Epidermal melanocyte (primary cell): ENCODE results near the gene GP1BB.
"Not testable (repeated sequence)": the region's sequence is repeated elsewhere in the genome, so short reads cannot be mapped to it uniquely, and the experiment has no call there.

Experiments used
- DNase-seq: peaks from one replicate; pipeline ENCODE4 v3.0.0; 2011; ENCODE audit warnings: low spot score; ENCODE audit not compliant: insufficient read length

The GP1BB gene

DNA sequence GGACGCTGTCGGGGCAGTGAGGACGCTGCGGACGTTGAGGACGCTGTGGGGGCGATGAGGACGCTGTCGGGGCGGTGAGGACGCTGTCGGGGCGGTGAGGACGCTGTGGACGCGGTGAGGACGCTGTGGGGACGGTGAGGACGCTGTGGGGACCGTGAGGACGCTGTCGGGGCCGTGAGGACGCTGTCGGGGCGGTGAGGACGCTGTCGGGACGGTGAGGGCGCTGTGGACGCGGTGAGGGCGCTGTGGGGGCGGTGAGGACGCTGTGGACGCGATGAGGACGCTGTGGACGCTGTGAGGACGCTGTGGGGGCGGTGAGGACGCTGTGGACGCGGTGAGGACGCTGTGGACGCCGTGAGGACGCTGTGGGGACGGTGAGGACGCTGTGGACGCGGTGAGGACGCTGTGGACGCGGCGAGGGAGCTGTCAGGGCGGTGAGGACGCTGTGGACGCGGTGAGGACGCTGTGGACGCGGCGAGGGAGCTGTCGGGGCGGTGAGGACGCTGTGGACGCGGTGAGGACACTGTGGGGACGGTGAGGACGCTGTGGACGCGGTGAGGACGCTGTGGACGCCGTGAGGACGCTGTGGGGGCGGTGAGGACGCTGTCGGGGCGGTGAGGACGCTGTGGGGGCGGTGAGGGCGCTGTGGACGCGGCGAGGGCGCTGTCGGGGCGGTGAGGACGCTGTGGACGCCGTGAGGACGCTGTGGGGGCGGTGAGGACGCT lies 2.9 kb downstream of the GP1BB start:
- not testable (repeated sequence) for DNase-seq

DNA sequence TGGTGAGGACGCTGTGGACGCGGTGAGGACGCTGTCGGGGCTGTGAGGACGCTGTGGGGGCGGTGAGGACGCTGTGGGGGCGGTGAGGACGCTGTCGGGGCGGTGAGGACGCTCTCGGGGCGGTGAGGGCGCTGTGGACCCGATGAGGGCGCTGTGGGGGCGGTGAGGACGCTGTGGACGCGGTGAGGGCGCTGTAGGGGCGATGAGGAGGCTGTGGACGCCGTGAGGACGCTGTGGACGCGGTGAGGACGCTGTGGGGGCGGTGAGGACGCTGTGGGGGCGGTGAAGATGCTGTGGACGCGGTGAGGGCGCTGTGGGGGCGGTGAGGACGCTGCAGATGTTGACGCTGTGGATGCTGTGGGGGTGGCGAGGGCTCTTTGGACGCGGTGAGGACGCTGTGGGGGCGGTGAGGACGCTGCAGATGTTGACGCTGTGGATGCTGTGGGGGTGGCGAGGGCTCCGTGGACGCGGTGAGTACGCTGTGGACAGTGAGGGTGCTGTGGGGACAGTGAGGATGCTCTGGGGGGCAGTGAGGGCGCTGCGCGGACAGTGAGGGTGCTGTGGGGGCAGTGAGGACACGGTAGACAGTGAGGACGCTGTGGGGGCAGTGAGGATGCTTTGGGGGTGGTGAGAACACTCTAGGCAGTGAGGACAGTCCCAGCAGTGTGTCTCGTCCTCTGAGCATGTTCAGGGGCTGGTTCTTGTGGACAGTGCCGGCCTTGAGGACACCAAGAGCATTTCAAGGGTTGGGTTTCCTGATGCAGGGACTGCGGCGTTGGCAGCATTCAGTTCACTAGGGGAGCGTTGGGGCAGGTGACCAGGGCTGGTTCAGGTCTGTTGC lies 4.2 kb downstream of the GP1BB start:
- DNase-seq: no peak

DNA sequence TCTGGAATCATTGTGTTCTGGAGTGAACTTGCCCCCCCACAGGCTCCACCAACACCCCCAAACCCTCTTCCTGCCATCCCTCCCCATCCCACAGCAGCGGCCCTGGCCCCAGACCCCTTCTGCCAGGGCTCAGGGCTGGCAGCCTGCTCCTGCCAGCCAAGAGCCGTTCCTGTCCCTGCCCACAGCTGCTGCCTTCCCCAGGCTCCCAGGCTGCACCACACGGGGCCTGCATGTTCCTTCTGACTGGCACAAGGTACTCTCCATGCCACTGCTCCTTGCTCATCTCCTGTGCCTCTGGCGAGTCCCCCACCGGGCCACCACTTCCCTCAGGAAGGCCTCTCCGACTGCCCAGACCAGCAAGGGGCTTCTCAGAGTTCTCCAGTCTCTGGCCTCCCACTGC lies 4.9 kb downstream of the GP1BB start:
- DNase-seq: no peak

DNA sequence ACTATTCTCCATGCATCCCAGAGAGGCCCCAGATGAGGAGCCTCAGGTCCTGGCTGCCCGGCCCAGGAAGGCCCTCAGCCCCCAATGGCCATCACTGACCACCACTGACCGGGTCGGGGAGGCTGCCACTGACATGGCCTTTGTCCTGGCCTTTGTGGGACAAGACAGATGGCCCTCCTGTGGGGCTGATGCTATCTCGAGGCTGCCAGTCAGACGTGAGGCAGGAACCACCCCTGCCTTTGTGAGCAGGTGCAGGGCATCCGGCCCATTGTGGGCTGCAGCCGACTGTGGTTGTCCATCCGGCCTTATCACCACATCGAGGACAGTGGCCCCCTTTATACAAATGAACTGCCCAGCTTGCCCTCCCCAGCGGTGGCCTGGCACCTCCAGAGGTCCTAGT lies 5.5 kb downstream of the GP1BB start:
- DNase-seq: no peak

DNA sequence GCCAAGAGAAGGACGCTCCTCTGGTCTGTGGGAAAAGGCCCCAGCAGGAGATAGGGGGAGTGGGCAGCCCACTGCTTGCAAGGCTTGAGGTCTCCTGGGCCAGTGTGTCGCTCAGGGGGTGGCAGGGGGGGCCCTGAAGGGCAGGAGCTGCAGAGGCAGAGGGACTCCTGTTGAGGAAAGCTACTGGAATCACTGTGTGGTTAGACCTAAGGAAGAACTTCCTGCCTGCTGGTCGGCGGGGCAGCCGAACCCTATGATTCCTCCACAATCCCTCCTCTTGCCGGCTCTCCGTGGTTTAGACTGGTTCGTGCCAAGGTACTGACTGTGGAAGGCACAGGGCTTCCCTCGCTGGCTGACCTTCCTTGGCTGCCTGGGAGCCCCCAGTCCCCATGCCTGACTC lies 6.2 kb downstream of the GP1BB start:
- DNase-seq: no peak

DNA sequence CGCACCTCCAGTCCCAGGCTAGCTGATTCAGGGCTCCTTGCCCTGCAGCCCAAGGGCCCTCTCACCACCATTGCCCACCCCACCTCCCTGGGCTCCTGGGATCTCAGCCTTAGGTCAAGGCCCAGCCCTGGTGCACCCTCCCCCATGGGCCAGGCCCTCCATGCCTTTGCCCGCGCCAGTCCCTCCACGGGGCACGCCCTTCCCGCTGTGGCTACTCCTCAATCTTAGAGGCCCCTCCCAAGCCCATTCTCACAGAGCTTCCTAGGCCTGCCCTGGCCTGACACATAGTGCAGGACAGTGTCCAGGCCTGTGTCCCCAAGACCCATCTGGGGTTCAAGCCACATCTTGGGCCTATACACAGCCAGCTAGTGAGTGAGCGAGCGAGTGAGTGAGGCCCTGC lies 6.9 kb downstream of the GP1BB start:
- no peak for DNase-seq

DNA sequence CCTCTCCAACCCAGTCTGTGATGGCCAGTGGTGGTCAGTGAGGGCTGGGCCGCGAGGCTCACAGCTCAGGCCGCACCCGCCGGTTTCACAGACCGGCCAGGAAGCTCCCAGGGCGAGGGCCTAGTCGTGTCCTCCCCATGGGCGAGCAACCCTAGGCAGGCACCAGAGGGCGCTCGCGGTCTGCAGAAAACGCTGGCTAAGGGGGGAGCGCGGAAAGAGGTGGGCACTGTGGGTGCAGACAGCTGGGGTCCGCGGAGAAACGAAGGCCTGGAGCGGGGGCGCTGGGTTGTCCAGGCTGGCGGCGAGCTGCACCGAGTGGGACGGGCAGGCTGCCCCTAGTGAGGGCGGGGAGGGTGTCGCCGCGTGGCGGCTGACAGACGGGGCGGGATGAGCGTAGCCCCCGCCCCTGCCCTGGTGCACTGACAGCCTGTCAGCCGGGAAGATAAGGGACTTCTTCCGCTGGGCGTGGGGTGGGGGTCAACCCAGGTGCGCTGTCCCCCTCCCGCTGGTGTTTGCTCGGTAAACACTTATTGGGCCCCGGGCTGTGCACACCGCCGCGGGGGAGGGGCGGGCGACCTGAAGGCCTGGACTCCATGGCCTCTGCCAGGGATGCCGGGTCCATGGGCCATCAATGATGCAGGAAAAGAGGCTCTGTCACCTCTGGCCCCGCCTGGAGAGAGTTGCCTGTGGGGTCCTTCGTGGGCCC lies 7.5 kb downstream of the GP1BB start:
- DNase-seq: peak; percentile 92

DNA sequence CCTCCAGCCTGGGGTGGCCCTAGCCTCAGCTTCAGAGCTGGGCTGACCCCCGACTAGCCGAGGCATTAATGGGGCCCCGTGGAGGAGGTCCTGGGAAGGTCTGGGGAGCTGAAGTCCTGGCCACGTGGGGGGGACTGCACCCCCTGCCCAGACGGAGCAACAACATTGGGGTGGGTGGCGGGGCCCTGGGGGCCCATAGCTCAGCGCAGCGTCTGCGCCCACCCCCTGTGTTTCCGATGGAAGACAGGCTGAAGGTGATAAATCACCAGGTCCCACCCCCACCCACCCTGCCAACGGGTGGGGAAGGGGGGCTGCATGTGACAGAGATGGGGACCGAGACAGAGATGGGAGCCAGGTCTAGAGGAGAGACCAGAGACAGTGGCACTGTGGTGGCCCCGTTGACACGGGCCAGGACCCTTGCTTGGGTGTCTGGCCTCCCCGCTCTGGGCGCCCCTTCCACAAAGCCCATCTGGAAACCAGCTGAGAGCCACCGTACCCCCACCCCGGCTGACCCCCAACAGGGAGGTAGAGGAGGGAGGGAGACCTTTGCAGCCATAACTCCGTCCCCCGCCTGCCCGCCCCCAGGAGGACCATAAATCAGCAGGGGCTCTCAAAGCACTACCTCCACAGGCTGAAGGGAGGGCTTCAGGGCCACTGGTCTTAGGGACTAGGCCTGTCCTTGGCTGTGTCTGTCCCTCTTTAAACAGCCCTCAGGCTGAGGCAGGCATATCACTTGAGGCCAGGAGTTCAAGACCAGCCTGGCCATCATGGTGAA lies 8.2 kb downstream of the GP1BB start:
- no peak for DNase-seq

DNA sequence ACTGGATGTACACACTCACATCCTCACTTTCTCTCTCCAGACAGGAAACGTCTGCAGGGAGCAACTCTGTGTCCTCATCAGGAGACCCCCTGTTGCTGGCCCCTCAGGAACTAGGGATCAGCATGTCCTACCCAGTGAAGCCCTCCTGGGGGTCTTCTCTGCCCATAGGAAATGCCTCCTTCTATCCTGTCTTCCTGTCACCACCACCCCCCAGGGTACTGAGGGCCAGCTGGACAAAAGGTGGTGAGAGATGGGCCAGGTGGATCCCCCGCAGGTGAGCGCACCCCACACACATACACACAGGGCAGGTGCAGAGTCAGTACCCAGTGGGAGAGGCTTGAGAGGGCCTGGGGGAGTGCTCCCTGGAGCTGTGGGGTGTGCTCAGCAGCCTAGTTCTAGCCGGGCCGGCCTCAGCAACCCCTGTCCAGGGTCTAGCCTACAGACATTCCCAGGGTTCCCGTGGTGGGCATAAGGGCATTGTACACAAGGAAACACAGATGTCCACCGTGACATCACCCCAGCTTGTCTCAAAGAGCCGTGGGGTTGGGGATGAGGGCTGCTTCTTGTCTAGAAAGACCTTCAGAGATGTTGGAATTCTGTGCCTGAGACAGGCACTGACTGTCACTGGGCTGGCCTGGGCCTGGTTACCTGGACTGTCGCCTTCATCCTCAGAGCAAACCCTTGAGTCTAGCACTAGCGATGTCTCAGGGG lies 9.2 kb downstream of the GP1BB start:
- DNase-seq: no peak

DNA sequence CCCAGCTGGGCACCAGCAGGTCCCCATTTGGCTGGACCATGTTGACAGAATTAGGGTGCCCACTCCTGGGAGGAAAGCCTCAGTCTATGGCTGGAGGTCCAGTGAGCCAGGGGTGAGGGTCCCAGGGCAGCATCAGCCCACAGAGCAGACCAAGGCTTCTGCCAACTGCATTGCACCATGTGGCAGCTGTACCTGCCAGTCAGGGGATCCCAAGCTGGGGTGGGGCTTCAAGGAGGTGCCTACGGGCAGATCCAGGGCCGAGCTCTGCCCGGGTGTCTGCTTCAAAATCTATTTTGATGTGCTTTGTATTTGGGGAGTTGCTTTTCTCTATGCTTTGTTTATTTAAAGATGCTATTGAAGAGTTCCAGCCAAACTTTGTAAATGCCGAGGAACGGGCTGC lies 10.4 kb downstream of the GP1BB start:
- DNase-seq: no peak

DNA sequence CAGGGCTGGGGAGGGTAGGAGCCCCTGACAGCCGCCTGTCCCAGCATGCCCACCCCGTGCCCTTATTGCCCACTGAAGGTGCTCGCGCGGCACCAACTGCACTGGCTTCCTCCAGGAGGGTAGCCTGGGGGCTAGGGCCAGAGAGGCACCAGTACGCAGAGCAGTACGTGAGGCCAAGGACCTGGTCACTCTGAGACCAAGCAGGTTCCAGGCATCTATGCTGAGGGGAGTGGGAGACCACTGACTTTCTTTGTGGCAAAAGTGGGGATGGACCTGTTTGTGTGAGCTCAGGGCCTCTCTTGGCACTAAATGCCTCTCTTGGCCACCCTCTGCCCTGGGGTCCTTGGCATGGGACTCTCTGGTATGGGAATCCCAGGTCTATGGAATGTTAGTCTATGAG lies 10.8 kb downstream of the GP1BB start:
- DNase-seq: no peak

DNA sequence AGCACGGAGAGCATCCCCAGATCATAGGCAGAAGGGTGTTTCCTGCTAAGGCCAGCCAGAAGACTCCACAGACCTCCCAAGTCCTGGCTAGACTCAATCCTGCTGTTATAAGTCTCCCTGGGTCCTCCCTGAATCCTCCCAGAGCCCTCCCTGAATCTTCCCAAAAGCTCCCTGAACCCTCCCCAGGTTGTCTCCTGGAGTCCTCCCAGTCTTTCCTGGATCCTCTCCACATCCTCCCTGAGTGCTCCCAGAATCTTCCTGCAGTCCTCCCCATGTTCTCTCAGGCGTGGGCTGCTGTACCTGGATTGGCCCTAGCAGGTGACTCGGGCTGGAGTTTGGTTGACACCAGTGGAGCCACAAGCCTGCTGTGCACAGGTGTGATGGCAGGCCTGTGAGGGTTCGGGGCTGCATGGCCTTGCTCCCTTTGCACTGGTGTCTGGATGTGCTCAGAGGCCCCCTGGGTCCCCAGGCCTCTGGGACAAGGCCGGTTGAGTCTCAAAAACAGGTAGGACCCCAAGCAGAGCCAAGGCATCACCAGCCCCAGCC lies 11.6 kb downstream of the GP1BB start:
- DNase-seq: no peak

DNA sequence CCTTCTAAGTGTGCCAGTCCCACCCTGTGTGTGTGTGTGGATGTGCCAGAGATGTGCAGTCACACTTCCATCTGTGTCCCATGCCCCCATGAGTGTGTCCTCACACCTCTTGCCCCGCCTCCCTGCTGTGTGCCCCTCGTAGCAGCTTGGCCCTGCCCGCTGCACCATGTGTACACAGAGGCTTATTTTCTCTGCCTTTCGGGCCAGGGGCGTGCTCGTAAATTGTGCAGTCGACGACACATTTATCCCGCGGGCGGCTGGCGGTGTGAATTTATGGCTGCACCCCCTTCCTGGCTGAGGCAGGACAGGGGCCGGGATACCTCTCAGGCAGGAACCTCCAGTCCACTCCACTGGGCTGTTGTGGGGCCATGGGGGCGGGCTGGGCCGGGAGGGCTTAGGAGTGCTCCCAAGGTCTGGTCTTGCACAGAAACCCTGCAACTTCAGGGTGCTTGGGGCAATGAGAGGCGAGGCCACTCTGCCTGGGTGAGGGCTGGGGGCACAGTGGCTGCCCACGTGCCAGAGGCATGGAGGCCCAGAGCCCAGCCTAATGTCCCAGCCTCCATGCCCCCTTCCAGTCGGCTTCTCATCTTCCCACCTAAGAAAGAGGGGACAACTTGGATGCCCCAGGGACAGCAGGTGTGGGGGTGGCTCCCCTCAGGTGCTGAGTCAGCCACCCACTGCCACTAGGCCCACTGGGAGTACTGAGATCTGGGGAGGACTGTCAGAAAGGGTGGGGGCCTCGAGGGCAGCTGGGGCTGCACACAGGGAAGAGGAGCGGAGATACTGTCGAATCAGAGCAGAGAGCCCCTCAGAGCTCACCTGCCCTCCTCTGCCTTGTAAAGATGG lies 12.5 kb downstream of the GP1BB start:
- DNase-seq: no peak

DNA sequence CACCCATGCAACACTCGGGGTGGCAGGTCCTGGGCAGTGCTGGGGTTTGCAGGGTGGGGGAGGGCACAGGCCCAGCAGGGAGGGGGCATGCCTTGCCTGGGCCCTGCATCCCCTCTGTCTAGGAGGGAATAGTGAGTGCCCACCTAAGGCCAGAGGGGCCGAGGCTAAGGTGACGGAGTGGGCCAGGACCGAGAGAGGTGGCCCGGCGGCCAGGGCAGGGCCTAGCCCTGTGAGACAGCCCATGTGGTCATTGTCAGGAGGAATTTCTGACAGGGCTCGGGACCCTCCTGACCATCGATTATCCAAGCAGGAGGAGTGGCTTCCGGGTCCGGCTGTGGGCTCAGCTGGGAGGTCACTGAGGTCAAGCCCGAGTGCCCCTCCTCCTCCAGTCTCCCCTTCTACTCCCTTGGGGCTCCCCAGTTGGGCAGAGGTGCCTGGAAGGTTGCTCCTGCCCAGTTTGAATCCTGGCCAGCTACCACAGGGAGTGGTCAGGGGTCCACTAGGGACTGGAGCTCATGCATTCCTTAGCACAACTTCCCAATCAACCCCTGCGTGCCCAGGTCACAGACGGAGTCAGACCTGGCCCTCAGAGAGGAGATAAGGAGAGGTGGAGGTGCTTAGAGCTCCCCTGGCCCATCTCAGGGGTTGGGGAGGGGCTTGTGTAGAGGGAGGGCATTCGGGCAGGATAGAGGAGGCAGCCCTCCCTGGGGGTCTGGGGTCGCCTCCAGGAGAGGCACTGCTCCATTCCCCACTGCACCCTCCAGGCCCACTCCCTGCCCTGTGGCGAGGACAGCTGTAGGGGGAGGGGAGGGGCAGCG lies 14.7 kb downstream of the GP1BB start:
- no peak for DNase-seq

DNA sequence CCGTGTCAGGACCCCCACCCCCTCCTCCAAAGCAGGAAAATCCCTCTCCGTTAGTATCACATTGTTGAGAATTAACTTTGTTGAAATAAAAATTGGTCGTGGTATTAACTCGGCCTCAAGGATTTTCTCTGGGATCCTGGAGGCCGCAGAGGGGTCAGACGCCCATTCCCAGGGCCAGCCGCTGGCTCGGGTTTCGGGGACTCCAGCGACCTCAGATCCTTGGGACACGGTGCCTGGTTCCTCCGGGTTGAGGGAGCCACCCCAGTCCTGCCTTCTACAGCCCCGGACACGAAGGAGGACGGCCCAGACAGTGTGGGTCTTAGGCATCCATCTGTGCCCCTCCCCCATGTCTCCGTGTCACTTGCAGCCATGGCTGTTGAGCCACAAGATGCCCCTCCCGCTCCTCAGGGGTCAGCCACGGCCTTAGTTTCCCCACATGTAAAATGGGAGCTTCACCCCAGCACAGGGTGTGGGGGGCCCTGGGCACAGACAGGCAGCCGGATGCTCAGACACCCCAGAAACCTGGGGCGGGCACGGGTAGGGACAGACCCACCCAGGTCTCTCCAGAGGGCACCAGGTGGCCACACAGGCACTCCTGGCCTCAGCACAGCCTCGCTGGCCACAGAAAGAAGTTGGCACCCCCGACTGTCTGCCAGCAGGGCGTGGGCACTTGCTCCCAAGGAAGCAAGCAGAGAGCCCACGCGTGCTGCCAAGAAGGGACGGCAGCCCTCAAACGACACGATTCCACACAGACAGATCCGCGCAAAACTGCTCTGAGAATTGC lies 15.5 kb downstream of the GP1BB start:
- DNase-seq: no peak

DNA sequence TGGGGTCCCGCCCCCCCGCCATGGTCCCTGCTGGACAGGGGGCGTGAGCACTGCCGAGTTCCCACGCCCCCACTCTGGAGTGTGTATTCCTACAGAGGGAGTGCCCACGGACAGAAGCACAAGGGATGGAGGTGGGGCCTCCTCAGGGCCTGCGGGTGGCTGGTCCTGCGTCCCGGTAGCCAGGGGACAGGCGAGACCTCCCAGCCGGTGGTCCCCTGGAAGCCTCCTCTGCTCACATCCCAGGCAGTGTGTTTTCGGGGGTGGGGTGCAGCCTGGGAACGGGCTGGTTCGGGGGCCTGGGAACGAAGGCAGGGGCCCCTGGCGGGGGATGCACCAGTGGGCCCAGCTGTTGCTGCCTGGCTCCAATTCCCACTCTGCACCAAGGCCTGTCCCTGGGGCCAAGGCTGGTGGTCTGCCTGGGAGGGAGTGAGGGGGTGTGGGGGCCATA lies 16.1 kb downstream of the GP1BB start:
- DNase-seq: no peak

DNA sequence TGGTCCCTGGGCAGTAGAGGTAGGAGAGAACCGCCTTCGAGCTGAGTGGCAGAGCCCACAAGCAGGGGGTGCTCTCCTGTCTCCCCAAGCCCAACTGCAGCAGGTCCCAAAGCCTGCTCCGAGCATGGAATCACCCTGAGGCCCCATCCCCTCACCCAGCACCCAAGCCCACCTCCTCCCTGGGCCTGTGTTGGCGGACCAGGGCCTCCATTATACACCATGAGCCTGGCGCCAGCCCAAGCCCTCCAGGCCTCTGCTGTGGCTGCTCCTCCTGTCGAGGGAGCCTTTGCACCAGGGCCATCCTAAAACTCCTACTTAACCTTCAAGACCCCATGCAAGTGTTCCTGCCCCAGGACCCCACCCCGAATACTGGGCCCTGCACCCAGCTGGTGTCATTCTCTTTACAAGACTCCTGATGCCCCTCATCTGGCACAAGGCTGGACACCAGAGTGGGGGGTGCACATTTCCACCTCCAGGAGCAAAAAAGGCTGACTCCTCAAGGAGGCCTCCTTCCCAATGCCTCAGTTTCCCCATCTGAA lies 16.6 kb downstream of the GP1BB start:
- DNase-seq: no peak

DNA sequence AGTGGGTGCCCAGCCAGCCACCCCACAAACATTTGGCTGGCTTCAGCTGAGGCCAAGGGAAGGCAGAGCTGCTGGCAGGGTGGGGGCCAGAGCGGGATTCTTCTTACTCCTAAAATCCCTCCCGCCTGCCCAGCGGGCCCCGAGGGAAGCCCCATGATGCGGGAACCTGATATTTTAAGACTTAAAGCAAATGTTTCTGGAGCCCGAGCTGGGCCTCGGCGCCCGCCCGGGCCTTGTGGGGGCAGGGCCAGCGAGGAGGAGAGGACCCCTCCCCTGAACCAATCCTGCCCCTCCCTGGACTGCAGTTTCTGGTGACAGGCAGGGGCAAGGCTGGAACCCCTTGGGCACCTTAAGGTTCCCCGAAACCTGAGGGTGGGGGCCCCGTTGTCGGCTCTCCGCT lies 17.2 kb downstream of the GP1BB start:
- no peak for DNase-seq
